Measurements from ENCODE around the gene IL1R2.

GRCh38 chr2:102063941-102064678 lies 72.3 kb downstream of the IL1R2 start:
- no peak for TF ChIP-seq ZNF532 (CRISPR knock-in tag; IDR thresholded peaks at IDR 0.05; ENCODE audit: borderline replicate concordance)
- TF ChIP-seq, protein P1, sequence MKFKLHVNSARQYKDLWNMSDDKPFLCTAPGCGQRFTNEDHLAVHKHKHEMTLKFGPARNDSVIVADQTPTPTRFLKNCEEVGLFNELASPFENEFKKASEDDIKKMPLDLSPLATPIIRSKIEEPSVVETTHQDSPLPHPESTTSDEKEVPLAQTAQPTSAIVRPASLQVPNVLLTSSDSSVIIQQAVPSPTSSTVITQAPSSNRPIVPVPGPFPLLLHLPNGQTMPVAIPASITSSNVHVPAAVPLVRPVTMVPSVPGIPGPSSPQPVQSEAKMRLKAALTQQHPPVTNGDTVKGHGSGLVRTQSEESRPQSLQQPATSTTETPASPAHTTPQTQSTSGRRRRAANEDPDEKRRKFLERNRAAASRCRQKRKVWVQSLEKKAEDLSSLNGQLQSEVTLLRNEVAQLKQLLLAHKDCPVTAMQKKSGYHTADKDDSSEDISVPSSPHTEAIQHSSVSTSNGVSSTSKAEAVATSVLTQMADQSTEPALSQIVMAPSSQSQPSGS (CRISPR knock-in tag; IDR thresholded peaks at IDR 0.05; ENCODE audit: borderline replicate concordance, low read depth): no peak
